ENCODE measurements around the gene R3HDM4. TPM values are rescaled to one million over a fixed set of nuclear protein-coding genes. Genes with fewer than 3 reads are reported as not detected.

R3HDM4 gene
- total and polyA plus RNA-seq, 5 donors: 18.6 to 31.2 (median 23.6) TPM

- H3K27me3 ChIP-seq (ENCODE audit: control insufficient read depth, insufficient read depth): no peaks in the 10 kb centered on the region
- peak in 1 of 3 donors; percentile 65 for DNase-seq
- WGBS: 92% methylated on average over 34 of the region's 34 CpGs
- no peaks in the 10 kb centered on the region for H3K4me1 ChIP-seq (ENCODE audit: control insufficient read depth, insufficient read depth, low read length)
- intact Hi-C loops (cut with DNase I): loop anchor here in 2 of 4 donors (10.0 kb wide), 1 partner anchor 46 kb away; the partner anchor contains the start of genes KISS1R (in 2 of the 2) and R3HDM4 (in 2 of the 2)
- no peak overlapping the region for H3K27ac ChIP-seq (ENCODE audit: low read length)
- no peak overlapping the region for H3K4me3 ChIP-seq (ENCODE audit: low read length)
- peak; percentile 0 to 1 for ATAC-seq
- no peaks in the 10 kb centered on the region for H3K9me3 ChIP-seq (ENCODE audit: control insufficient read depth, low read length)
Measured at GRCh38 chr19:868458-869244, 44.4 kb downstream of the R3HDM4 start.

GRCh38 chr19:867855-868457, 45.1 kb downstream of the R3HDM4 start:
- ATAC-seq (no peak), DNase-seq (peak in 1 of 3 donors; percentile 61)
- 92% methylated on average over 39 of the region's 39 CpGs for WGBS
- Histone ChIP-seq H3K4me1 (ENCODE audit: control insufficient read depth, insufficient read depth, low read length) (no peaks in the 10 kb centered on the region), H3K27ac (ENCODE audit: low read length) (no peak overlapping the region), H3K9me3 (ENCODE audit: control insufficient read depth, low read length) (no peaks in the 10 kb centered on the region), H3K4me3 (ENCODE audit: low read length) (no peak overlapping the region), H3K27me3 (ENCODE audit: control insufficient read depth, insufficient read depth) (no peaks in the 10 kb centered on the region)
- intact Hi-C loops (cut with DNase I): loop anchor here in 2 of 4 donors (10.0 kb wide), 1 partner anchor 47 kb away; the partner anchor contains the start of genes KISS1R (in 2 of the 2) and R3HDM4 (in 2 of the 2)

- ATAC-seq: no peak
- no peaks in the 10 kb centered on the region for H3K4me1 ChIP-seq (ENCODE audit: control insufficient read depth, insufficient read depth, low read length)
- 61% methylated on average over 16 of the region's 16 CpGs for WGBS
- intact Hi-C loops (cut with DNase I): loop anchor here in 2 of 4 donors (10.0 kb wide), 1 partner anchor 47 kb away; the partner anchor contains the start of genes KISS1R (in 2 of the 2) and R3HDM4 (in 2 of the 2)
- H3K4me3 ChIP-seq (ENCODE audit: low read length): no peak overlapping the region
- no peaks in the 10 kb centered on the region for H3K27me3 ChIP-seq (ENCODE audit: control insufficient read depth, insufficient read depth)
- no peaks in the 10 kb centered on the region for H3K9me3 ChIP-seq (ENCODE audit: control insufficient read depth, low read length)
- DNase-seq: peak in 2 of 3 donors; percentile 76 to 84
- no peak overlapping the region for H3K27ac ChIP-seq (ENCODE audit: low read length)
Measured at GRCh38 chr19:867301-867793, 45.7 kb downstream of the R3HDM4 start.

GRCh38 chr19:866769-867300, 46.2 kb downstream of the R3HDM4 start:
- intact Hi-C loops (cut with DNase I): loop anchor here in 2 of 4 donors (10.0 kb wide), 1 partner anchor 48 kb away; the partner anchor contains the start of genes KISS1R (in 2 of the 2) and R3HDM4 (in 2 of the 2)
- ATAC-seq (no peak), DNase-seq (peak in 1 of 3 donors; percentile 69)
- no peaks in the 10 kb centered on the region for H3K27me3 ChIP-seq (ENCODE audit: control insufficient read depth, insufficient read depth)
- WGBS: 86% methylated on average over 38 of the region's 38 CpGs
- H3K4me3 ChIP-seq (ENCODE audit: low read length): no peak overlapping the region
- H3K4me1 ChIP-seq (ENCODE audit: control insufficient read depth, insufficient read depth, low read length): no peaks in the 10 kb centered on the region
- no peaks in the 10 kb centered on the region for H3K9me3 ChIP-seq (ENCODE audit: control insufficient read depth, low read length)
- no peak overlapping the region for H3K27ac ChIP-seq (ENCODE audit: low read length)

GRCh38 chr19:863315-863620, 49.8 kb downstream of the R3HDM4 start:
- H3K27ac ChIP-seq (ENCODE audit: low read length): no peak overlapping the region
- intact Hi-C loops (cut with DNase I): loop anchor here in 2 of 4 donors (10.0 kb wide), 1 partner anchor 52 kb away; the partner anchor contains the start of genes KISS1R (in 2 of the 2) and R3HDM4 (in 2 of the 2)

GRCh38 chr19:862581-863314, 50.3 kb downstream of the R3HDM4 start:
- peak; percentile 70 to 89 (median 87) for DNase-seq
- Histone ChIP-seq H3K9me3 (ENCODE audit: control insufficient read depth, low read length) (no peaks in the 10 kb centered on the region), H3K4me1 (ENCODE audit: control insufficient read depth, insufficient read depth, low read length) (no peaks in the 10 kb centered on the region), H3K27ac (ENCODE audit: low read length) (no peak overlapping the region), H3K4me3 (ENCODE audit: low read length) (no peak overlapping the region), H3K27me3 (ENCODE audit: control insufficient read depth, insufficient read depth) (no peaks in the 10 kb centered on the region)
- peak in 1 of 2 donors; percentile 31 for ATAC-seq
- 23% methylated on average over 48 of the region's 48 CpGs for WGBS
- intact Hi-C loops (cut with DNase I): loop anchor here in 2 of 4 donors (10.0 kb wide), 1 partner anchor 52 kb away; the partner anchor contains the start of genes KISS1R (in 2 of the 2) and R3HDM4 (in 2 of the 2)

More at GRCh38 chr19:863315-863620, 49.8 kb downstream of the R3HDM4 start:
- ATAC-seq (no peak), DNase-seq (peak in 1 of 3 donors; percentile 38)
- H3K9me3 ChIP-seq (ENCODE audit: control insufficient read depth, low read length): no peaks in the 10 kb centered on the region
- WGBS: 72% methylated on average over 7 of the region's 7 CpGs
- H3K4me1 ChIP-seq (ENCODE audit: control insufficient read depth, insufficient read depth, low read length): no peaks in the 10 kb centered on the region
- no peaks in the 10 kb centered on the region for H3K27me3 ChIP-seq (ENCODE audit: control insufficient read depth, insufficient read depth)
- H3K4me3 ChIP-seq (ENCODE audit: low read length): no peak overlapping the region

GRCh38 chr19:861756-862580, 51.1 kb downstream of the R3HDM4 start:
- intact Hi-C loops (cut with DNase I): loop anchor here in 2 of 4 donors (10.0 kb wide), 1 partner anchor 53 kb away; the partner anchor contains the start of genes KISS1R (in 2 of the 2) and R3HDM4 (in 2 of the 2)
- no peaks in the 10 kb centered on the region for H3K9me3 ChIP-seq (ENCODE audit: control insufficient read depth, low read length)
- no peak overlapping the region for H3K27ac ChIP-seq (ENCODE audit: low read length)
- DNase-seq: peak; percentile 55 to 81 (median 78)
- no peaks in the 10 kb centered on the region for H3K27me3 ChIP-seq (ENCODE audit: control insufficient read depth, insufficient read depth)
- H3K4me1 ChIP-seq (ENCODE audit: control insufficient read depth, insufficient read depth, low read length): no peaks in the 10 kb centered on the region
- ATAC-seq: peak in 1 of 2 donors; percentile 25
- WGBS: 25% methylated on average over 60 of the region's 60 CpGs
- H3K4me3 ChIP-seq (ENCODE audit: low read length): no peak overlapping the region

GRCh38 chr19:861141-861755, 51.8 kb downstream of the R3HDM4 start:
- peak overlapping the region; percentile 54 for H3K4me3 ChIP-seq (ENCODE audit: low read length)
- no peaks in the 10 kb centered on the region for H3K4me1 ChIP-seq (ENCODE audit: control insufficient read depth, insufficient read depth, low read length)
- no peaks in the 10 kb centered on the region for H3K9me3 ChIP-seq (ENCODE audit: control insufficient read depth, low read length)
- H3K27me3 ChIP-seq (ENCODE audit: control insufficient read depth, insufficient read depth): no peaks in the 10 kb centered on the region
- no peak overlapping the region for H3K27ac ChIP-seq (ENCODE audit: low read length)
- intact Hi-C loops (cut with DNase I): loop anchor here in 2 of 4 donors (10.0 kb wide), 1 partner anchor 54 kb away; the partner anchor contains the start of genes KISS1R (in 2 of the 2) and R3HDM4 (in 2 of the 2)
- DNase-seq (peak in 1 of 3 donors; percentile 58), ATAC-seq (no peak)
- 68% methylated on average over 34 of the region's 35 CpGs for WGBS
